ENCODE results near the gene KCP. TPM values are rescaled to one million over a fixed set of nuclear protein-coding genes. Genes with fewer than 3 reads are reported as not detected.

KCP gene
- total and polyA plus RNA-seq, 2 of the 13 experiments (the other 11 are each of a cell fraction or from before 2014, with no cell fraction given), result 0.37 to 1.0 TPM

GRCh38 chr7:128911423-128912031 is 1.0 kb upstream of the KCP start:
- Histone ChIP-seq H3K9ac (ENCODE audit: insufficient read depth, low read depth, low read length) (no peak overlapping the region), H3K4me2 (ENCODE audit: low read depth, low read length) (peak overlapping the region; percentile 29; the same call in 1 of the 2 replicates), H4K20me1 (ENCODE audit: insufficient read depth, low read length) (no peaks in the 10 kb centered on the region), H3K79me2 (ENCODE audit: insufficient read depth, low read length) (no peaks in the 10 kb centered on the region), H3K36me3 (replicated peaks in 1 of 2; ENCODE audit: control insufficient read depth in 1 of 2, insufficient read depth in 2 of 2, low read length in 2 of 2) (no peaks in the 10 kb centered on the region), H3K27me3 (ENCODE audit: control insufficient read depth in 1 of 2, insufficient read depth in 2 of 2, low read length in 2 of 2) (peaks cover 2 to 53% of the 10 kb centered on the region in 2 experiments; a peak in 3 of 5 replicates), H3K4me1 (ENCODE audit: insufficient read depth, low read length) (peaks cover 26% of the 10 kb centered on the region), H2AFZ (ENCODE audit: low read length) (no peak overlapping the region), H3K27ac (ENCODE audit: extremely low read length, insufficient read depth, low read length) (no peak overlapping the region), H3K4me3 (replicated peaks in 1 of 3; ENCODE audit: insufficient read depth in 1 of 3, low read depth in 2 of 3, low read length in 3 of 3) (peak overlapping the region in 1 of 3 experiments; percentile 36; a peak in 1 of 6 replicates), H3K9me3 (ENCODE audit: low read length) (no peaks in the 10 kb centered on the region)
- intact Hi-C loops (cut with micrococcal nuclease; ENCODE audit: unreplicated experiment) (no loop called here), in situ Hi-C loops (cut with HindIII; ENCODE audit: extremely low pct_ligation_motif_present, low pct_unique_long_range_greater_than_20kb) (no loop called here)
- no TSS peak for BruUV-seq (replicated peaks)
- TF ChIP-seq TRIM24 (CRISPR knock-in tag; IDR thresholded peaks at IDR 0.05), result no peak
- peak; percentile 17; the same call in 1 of the 2 replicates for TF ChIP-seq ZNF687 (CRISPR knock-in tag; IDR thresholded peaks at IDR 0.05)
- 0 out of 2 replicates have a peak, but pooled peaks have one; percentile 25 for TF ChIP-seq HNRNPL (IDR thresholded peaks at IDR 0.05; ENCODE audit: low read depth, low read length)
- DNase-seq (ENCODE audit: low spot score), result no peak
- 0% methylated on average over 3 of the region's 8 CpGs for WGBS (ENCODE audit: low lambda C conversion rate)
- no peak for FAIRE-seq
- ChIA-PET CTCF (ENCODE audit: low intra/inter-chr PET ratio, low total read pairs) (no interaction called here), POLR2A (no interaction called here)
- ATAC-seq, result peak; percentile 26
